Measurements from ENCODE around the gene ZMIZ1.

Gene ZMIZ1

GRCh38 chr10:79234391-79235315 lies 165.9 kb downstream of the ZMIZ1 start:
- TF ChIP-seq JUND (IDR thresholded peaks at IDR 0.05; ENCODE audit: low read depth): no peak
- in situ Hi-C loops (cut with HindIII; ENCODE audit: low pct_unique_long_range_greater_than_20kb, low sequenced_read_pairs): no loop called here
- DNase-seq (ENCODE audit: low read depth in 1 of 2, low spot score in 1 of 2): no peak

- TF ChIP-seq JUND (IDR thresholded peaks at IDR 0.05; ENCODE audit: low read depth): no peak
- in situ Hi-C loops (cut with HindIII; ENCODE audit: low pct_unique_long_range_greater_than_20kb, low sequenced_read_pairs): no loop called here
- no peak for DNase-seq (ENCODE audit: low read depth in 1 of 2, low spot score in 1 of 2)
Observed at GRCh38 chr10:79235765-79236432, 167.1 kb downstream of the ZMIZ1 start.

- in situ Hi-C loops (cut with HindIII; ENCODE audit: low pct_unique_long_range_greater_than_20kb, low sequenced_read_pairs): no loop called here
- DNase-seq (ENCODE audit: low read depth in 1 of 2, low spot score in 1 of 2): no peak
- TF ChIP-seq JUND (IDR thresholded peaks at IDR 0.05; ENCODE audit: low read depth): no peak
Observed at GRCh38 chr10:79236433-79236765, 167.6 kb downstream of the ZMIZ1 start.

GRCh38 chr10:79237454-79238157 lies 168.8 kb downstream of the ZMIZ1 start:
- peak in 1 of 2 experiments; percentile 80 for DNase-seq (ENCODE audit: low read depth in 1 of 2, low spot score in 1 of 2)
- no peak for TF ChIP-seq JUND (IDR thresholded peaks at IDR 0.05; ENCODE audit: low read depth)
- in situ Hi-C loops (cut with HindIII; ENCODE audit: low pct_unique_long_range_greater_than_20kb, low sequenced_read_pairs): no loop called here

- no peak for DNase-seq (ENCODE audit: low read depth in 1 of 2, low spot score in 1 of 2)
- in situ Hi-C loops (cut with HindIII; ENCODE audit: low pct_unique_long_range_greater_than_20kb, low sequenced_read_pairs): no loop called here
Observed at GRCh38 chr10:79238158-79238520, 169.4 kb downstream of the ZMIZ1 start.

GRCh38 chr10:79238606-79239005 lies 169.8 kb downstream of the ZMIZ1 start:
- peak; percentile 72 to 89 for DNase-seq (ENCODE audit: low read depth in 1 of 2, low spot score in 1 of 2)
- no peak for TF ChIP-seq JUND (IDR thresholded peaks at IDR 0.05; ENCODE audit: low read depth)
- in situ Hi-C loops (cut with HindIII; ENCODE audit: low pct_unique_long_range_greater_than_20kb, low sequenced_read_pairs): no loop called here

More at GRCh38 chr10:79238158-79238520, 169.4 kb downstream of the ZMIZ1 start:
- no peak for TF ChIP-seq JUND (IDR thresholded peaks at IDR 0.05; ENCODE audit: low read depth)

- in situ Hi-C loops (cut with HindIII; ENCODE audit: low pct_unique_long_range_greater_than_20kb, low sequenced_read_pairs): no loop called here
Observed at GRCh38 chr10:79239275-79239779, 170.6 kb downstream of the ZMIZ1 start.

GRCh38 chr10:79239924-79240581 lies 171.3 kb downstream of the ZMIZ1 start:
- DNase-seq (ENCODE audit: low read depth in 1 of 2, low spot score in 1 of 2): peak; percentile 69 to 97
- no peak; the same call in 1 of the 2 replicates for TF ChIP-seq JUND (IDR thresholded peaks at IDR 0.05; ENCODE audit: low read depth)

More at GRCh38 chr10:79239275-79239779, 170.6 kb downstream of the ZMIZ1 start:
- peak in 1 of 2 experiments; percentile 63 for DNase-seq (ENCODE audit: low read depth in 1 of 2, low spot score in 1 of 2)
- TF ChIP-seq JUND (IDR thresholded peaks at IDR 0.05; ENCODE audit: low read depth): no peak

GRCh38 chr10:79241629-79241989 lies 172.8 kb downstream of the ZMIZ1 start:
- no peak for TF ChIP-seq JUND (IDR thresholded peaks at IDR 0.05; ENCODE audit: low read depth)
- DNase-seq (ENCODE audit: low read depth in 1 of 2, low spot score in 1 of 2): no peak
- in situ Hi-C loops (cut with HindIII; ENCODE audit: low pct_unique_long_range_greater_than_20kb, low sequenced_read_pairs): no loop called here

More at GRCh38 chr10:79239924-79240581, 171.3 kb downstream of the ZMIZ1 start:
- in situ Hi-C loops (cut with HindIII; ENCODE audit: low pct_unique_long_range_greater_than_20kb, low sequenced_read_pairs): no loop called here

- in situ Hi-C loops (cut with HindIII; ENCODE audit: low pct_unique_long_range_greater_than_20kb, low sequenced_read_pairs): no loop called here
- TF ChIP-seq JUND (IDR thresholded peaks at IDR 0.05; ENCODE audit: low read depth): no peak
- peak; percentile 63 to 76 for DNase-seq (ENCODE audit: low read depth in 1 of 2, low spot score in 1 of 2)
Observed at GRCh38 chr10:79241990-79242619, 173.3 kb downstream of the ZMIZ1 start.

GRCh38 chr10:79242620-79243152 lies 173.9 kb downstream of the ZMIZ1 start:
- in situ Hi-C loops (cut with HindIII; ENCODE audit: low pct_unique_long_range_greater_than_20kb, low sequenced_read_pairs): no loop called here
- peak; percentile 94 to 97 for DNase-seq (ENCODE audit: low read depth in 1 of 2, low spot score in 1 of 2)
- TF ChIP-seq JUND (IDR thresholded peaks at IDR 0.05; ENCODE audit: low read depth): no peak
